OCI-LY7 (cell line): Measurements from ENCODE around the gene ABCA3.

Experiments used
- EZH2phosphoT487 ChIP-seq: fragments of 200-600 bp; sonication (generic); IDR thresholded peaks from 2 replicates; pipeline ENCODE4 v1.6.1; 2018; ENCODE audit warnings: low read depth, borderline replicate concordance, mild to moderate bottlenecking, mixed run types, antibody characterized with exemption, low read length, moderate library complexity, mixed read lengths
- TF ChIP-seq, protein P1 (sequence below): fragments of 200-600 bp; sonication (generic); conservative IDR thresholded peaks from 2 replicates; pipeline ENCODE4 v1.5.1; 2014; ENCODE audit warnings: mild to moderate bottlenecking, antibody characterized with exemption, low read length, moderate library complexity, mixed read lengths

DNA sequence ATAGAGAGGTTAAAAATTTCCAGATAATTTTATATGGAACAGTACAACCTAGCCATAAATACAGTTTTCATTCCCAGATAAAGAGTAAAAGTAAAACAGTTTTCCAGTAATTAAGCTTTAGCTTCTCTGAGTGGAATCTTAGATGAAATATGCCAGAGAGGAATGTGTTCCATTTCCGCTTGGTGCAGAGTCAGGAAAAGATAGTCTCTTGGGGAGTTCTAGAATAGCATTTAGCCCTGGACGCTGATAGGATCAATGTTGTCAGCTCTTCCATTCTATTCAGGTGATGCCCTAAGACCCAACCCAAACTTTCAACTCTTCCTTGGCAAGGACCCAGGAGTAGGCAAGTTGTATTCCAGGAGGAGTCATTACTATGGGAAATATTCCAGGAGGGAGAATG, 30.9 kb upstream of the ABCA3 start:
- TF ChIP-seq, protein P1, sequence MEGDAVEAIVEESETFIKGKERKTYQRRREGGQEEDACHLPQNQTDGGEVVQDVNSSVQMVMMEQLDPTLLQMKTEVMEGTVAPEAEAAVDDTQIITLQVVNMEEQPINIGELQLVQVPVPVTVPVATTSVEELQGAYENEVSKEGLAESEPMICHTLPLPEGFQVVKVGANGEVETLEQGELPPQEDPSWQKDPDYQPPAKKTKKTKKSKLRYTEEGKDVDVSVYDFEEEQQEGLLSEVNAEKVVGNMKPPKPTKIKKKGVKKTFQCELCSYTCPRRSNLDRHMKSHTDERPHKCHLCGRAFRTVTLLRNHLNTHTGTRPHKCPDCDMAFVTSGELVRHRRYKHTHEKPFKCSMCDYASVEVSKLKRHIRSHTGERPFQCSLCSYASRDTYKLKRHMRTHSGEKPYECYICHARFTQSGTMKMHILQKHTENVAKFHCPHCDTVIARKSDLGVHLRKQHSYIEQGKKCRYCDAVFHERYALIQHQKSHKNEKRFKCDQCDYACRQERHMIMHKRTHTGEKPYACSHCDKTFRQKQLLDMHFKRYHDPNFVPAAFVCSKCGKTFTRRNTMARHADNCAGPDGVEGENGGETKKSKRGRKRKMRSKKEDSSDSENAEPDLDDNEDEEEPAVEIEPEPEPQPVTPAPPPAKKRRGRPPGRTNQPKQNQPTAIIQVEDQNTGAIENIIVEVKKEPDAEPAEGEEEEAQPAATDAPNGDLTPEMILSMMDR, result no peak
- TF ChIP-seq EZH2phosphoT487, result no peak
